Common myeloid progenitor, CD34-positive (primary cell): ENCODE measurements around the gene FOXA1.

ENCODE experiments used
- CTCF ChIA-PET: fragments of 350-600 bp; sonication (Branson Sonifier 250); formaldehyde crosslinking; loops from one replicate; lab custom pipeline; 2021; ENCODE audit warnings: antibody characterized with exemption; lab: Charles Lee
- POLR2A ChIA-PET: fragments of 350-600 bp; sonication (Branson Sonifier 250); formaldehyde crosslinking; loops from one replicate; lab custom pipeline; 2021; ENCODE audit warnings: antibody characterized with exemption; lab: Charles Lee
- DNase-seq, 3 donors: peaks; one replicate each; pipeline versions ENCODE4 v3.0.0 to v3.0.0-alpha.2; 2013
- H3K27ac ChIP-seq, 2 experiments: 1 replicate in 1 of 2; 2 replicates in 1 of 2; pipeline ENCODE4 v1.7.0; 2013; ENCODE audit warnings: inconsistent platforms in 2 of 2, low read length in 2 of 2, mild to moderate bottlenecking in 2 of 2, low read depth in 1 of 2, moderate library complexity in 1 of 2; ENCODE audit not compliant: severe bottlenecking in 2 of 2, insufficient read depth in 1 of 2, poor library complexity in 1 of 2
- H3K27me3 ChIP-seq, 5 experiments: replicated peaks in 2 of 5; 1 replicate in 3 of 5; 2 replicates in 2 of 5; pipeline versions ENCODE4 v1.6.1 to v1.7.0; 2013; ENCODE audit warnings: low read length in 4 of 5, mild to moderate bottlenecking in 2 of 5, moderate library complexity in 2 of 5, inconsistent platforms in 1 of 5; ENCODE audit not compliant: insufficient read depth in 5 of 5, control insufficient read depth in 4 of 5
- H3K36me3 ChIP-seq, 4 experiments: 1 replicate in 2 of 4; 2 replicates in 2 of 4; pipeline versions ENCODE4 v1.6.1 to v1.7.0; 2013; ENCODE audit warnings: low read length in 3 of 4, control low read depth in 1 of 4, mild to moderate bottlenecking in 1 of 4; ENCODE audit not compliant: control insufficient read depth in 4 of 4, insufficient read depth in 4 of 4
- H3K4me1 ChIP-seq, 4 experiments: 1 replicate in 3 of 4; 2 replicates in 1 of 4; pipeline versions ENCODE4 v1.6.1 to v1.7.1; 2013; ENCODE audit warnings: low read length in 3 of 4, mild to moderate bottlenecking in 3 of 4, control low read depth in 1 of 4, inconsistent platforms in 1 of 4, moderate library complexity in 1 of 4; ENCODE audit not compliant: control insufficient read depth in 4 of 4, insufficient read depth in 4 of 4; ENCODE audit errors: control extremely low read depth in 1 of 4
- H3K4me3 ChIP-seq, 7 experiments: 1 replicate in 4 of 7; 2 replicates in 3 of 7; pipeline versions ENCODE4 v1.5.1 to v1.7.0; 2013; ENCODE audit warnings: mild to moderate bottlenecking in 7 of 7, low read length in 6 of 7, moderate library complexity in 6 of 7, inconsistent platforms in 2 of 7, low read depth in 2 of 7, control low read depth in 1 of 7; ENCODE audit not compliant: insufficient read depth in 4 of 7, control insufficient read depth in 1 of 7; ENCODE audit errors: extremely low read depth in 1 of 7
- H3K9me3 ChIP-seq, 5 experiments: 1 replicate in 4 of 5; 2 replicates in 1 of 5; pipeline versions ENCODE4 v1.6.1 to v1.7.1; 2013; ENCODE audit warnings: low read length in 4 of 5, mild to moderate bottlenecking in 2 of 5, inconsistent platforms in 1 of 5, low read depth in 1 of 5, moderate library complexity in 1 of 5; ENCODE audit not compliant: control insufficient read depth in 4 of 5, insufficient read depth in 2 of 5; ENCODE audit errors: control extremely low read depth in 1 of 5
- WGBS: methylation state at CpG from one replicate; pipeline ENCODE4 v1.1.5; 2013; ENCODE audit not compliant: insufficient coverage; 5-methylcytosine and 5-hydroxymethylcytosine counted together

FOXA1 gene

GRCh38 chr14:37545174-37545573 lies 49.9 kb downstream of the FOXA1 start:
- no peaks in the 10 kb centered on the region for H3K4me1 ChIP-seq
- no peak for DNase-seq
- no peaks in the 10 kb centered on the region for H3K36me3 ChIP-seq
- no peak overlapping the region for H3K4me3 ChIP-seq
- CTCF ChIA-PET = no interaction called here
- no peak overlapping the region for H3K27ac ChIP-seq
- H3K27me3 ChIP-seq = no peaks in the 10 kb centered on the region
- no peaks in the 10 kb centered on the region for H3K9me3 ChIP-seq
- POLR2A ChIA-PET = no interaction called here

DNA sequence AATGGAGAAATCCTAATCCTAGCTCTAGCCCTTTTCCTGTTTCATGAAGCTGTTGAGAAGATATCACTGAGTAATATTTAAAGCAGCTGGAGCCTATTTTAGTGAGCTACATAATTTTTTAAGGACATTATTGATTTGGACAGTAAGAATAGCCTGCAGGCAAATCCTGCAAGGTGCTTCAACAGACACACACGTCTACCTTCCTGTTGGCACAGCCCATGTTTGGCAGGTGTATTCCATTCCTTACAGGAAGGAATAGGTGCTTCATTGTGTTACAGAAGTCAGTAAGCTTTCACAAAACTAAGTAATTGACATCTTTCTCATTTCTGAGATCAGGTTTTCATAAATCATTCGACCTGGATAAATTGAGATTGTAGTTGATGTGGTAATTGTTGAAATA lies 50.6 kb downstream of the FOXA1 start:
- no peak overlapping the region for H3K27ac ChIP-seq
- WGBS = 100% methylated on average over 1 of the region's 2 CpGs
- POLR2A ChIA-PET = no interaction called here
- no peaks in the 10 kb centered on the region for H3K4me1 ChIP-seq
- CTCF ChIA-PET = no interaction called here
- no peak overlapping the region for H3K4me3 ChIP-seq
- DNase-seq = no peak
- H3K9me3 ChIP-seq = no peaks in the 10 kb centered on the region
- H3K36me3 ChIP-seq = no peaks in the 10 kb centered on the region
- H3K27me3 ChIP-seq = no peaks in the 10 kb centered on the region

- ChIA-PET POLR2A (no interaction called here), CTCF (no interaction called here)
- no peak for DNase-seq
- no CpG with 5 or more reads among the region's 1 CpG for WGBS
- H3K4me1 ChIP-seq = no peaks in the 10 kb centered on the region
- H3K9me3 ChIP-seq = peaks cover 0 to 2% (median 0%) of the 10 kb centered on the region in 5 experiments
- no peak overlapping the region for H3K4me3 ChIP-seq
- no peaks in the 10 kb centered on the region for H3K27me3 ChIP-seq
- H3K36me3 ChIP-seq = no peaks in the 10 kb centered on the region
- H3K27ac ChIP-seq = no peak overlapping the region
Observed at GRCh38 chr14:37539992-37540391, 55.1 kb downstream of the FOXA1 start.
